H1 (cell line): ENCODE results near the gene HMSD. TPM values are rescaled to one million over a fixed set of nuclear protein-coding genes. Genes with fewer than 3 reads are reported as not detected.

ENCODE experiments used
- CTCF ChIA-PET: fragments of 300-600 bp; sonication (Branson Sonifier 250); formaldehyde crosslinking; loops from one replicate; lab custom pipeline; 2021; ENCODE audit not compliant: partially characterized antibody; lab: Charles Lee
- POLR2A ChIA-PET: fragments of 300-600 bp; sonication (Branson Sonifier 250); formaldehyde crosslinking; loops from one replicate; lab custom pipeline; 2021; ENCODE audit warnings: inconsistent platforms; ENCODE audit not compliant: partially characterized antibody; lab: Charles Lee
- DNase-seq, 2 experiments: peaks; one replicate each; pipeline versions ENCODE4 v3.0.0 to v3.0.0-alpha.2; 2010 to 2022; ENCODE audit warnings: low spot score in 2 of 2, low read depth in 1 of 2, mixed read lengths in 1 of 2
- FAIRE-seq: peaks from 2 replicates; lab custom pipeline; 2011; peaks lifted over from hg19 to GRCh38; lab: Jason Lieb, UNC
- H2AFZ ChIP-seq: 2 replicates; pipeline ENCODE4 v1.8.1; 2012; ENCODE audit warnings: low read length, inconsistent platforms
- H2AK5ac ChIP-seq: 2 replicates; pipeline ENCODE4 v1.6.1; 2013; ENCODE audit warnings: low read depth, low read length
- H2BK120ac ChIP-seq: replicated peaks from 2 replicates; pipeline ENCODE3; 2013; ENCODE audit warnings: low read depth, low read length, inconsistent platforms
- H2BK12ac ChIP-seq: 2 replicates; pipeline ENCODE4 v1.6.1; 2013; ENCODE audit warnings: low read depth, low read length
- H2BK15ac ChIP-seq: 2 replicates; pipeline ENCODE4 v1.6.1; 2013; ENCODE audit warnings: low read length
- H2BK20ac ChIP-seq: 2 replicates; pipeline ENCODE4 v1.6.1; 2013; ENCODE audit warnings: low read length
- H2BK5ac ChIP-seq: 2 replicates; pipeline ENCODE4 v1.6.1; 2013; ENCODE audit warnings: low read depth, low read length
- H3K14ac ChIP-seq: 2 replicates; pipeline ENCODE4 v1.6.1; 2013; ENCODE audit warnings: inconsistent platforms; ENCODE audit not compliant: insufficient read length
- H3K18ac ChIP-seq: 2 replicates; pipeline ENCODE4 v1.6.1; 2013; ENCODE audit warnings: low read length; ENCODE audit errors: extremely low read depth
- H3K23ac ChIP-seq: 2 replicates; pipeline ENCODE4 v1.6.1; 2013; ENCODE audit warnings: inconsistent platforms; ENCODE audit not compliant: insufficient read length
- H3K23me2 ChIP-seq: 2 replicates; pipeline ENCODE4 v1.6.1; 2013; ENCODE audit warnings: low read depth, low read length
- H3K27ac ChIP-seq: 2 replicates; pipeline ENCODE4 v1.6.1; 2011; ENCODE audit warnings: low read depth, low read length, inconsistent platforms
- H3K27me3 ChIP-seq, 4 experiments: replicated peaks in 1 of 4; 1 replicate in 1 of 4; 2 replicates in 3 of 4; pipeline versions ENCODE4 v1.6.1 to v1.8.1; 2011 to 2013; ENCODE audit warnings: low read length in 3 of 4, mild to moderate bottlenecking in 3 of 4, inconsistent platforms in 2 of 4, mixed read lengths in 2 of 4, moderate library complexity in 1 of 4; ENCODE audit not compliant: control insufficient read depth in 3 of 4, insufficient read depth in 3 of 4; ENCODE audit errors: extremely low read depth in 1 of 4
- H3K36me3 ChIP-seq, 4 experiments: 2 replicates each; pipeline versions ENCODE4 v1.6.1 to v1.8.1; 2011 to 2013; ENCODE audit warnings: mild to moderate bottlenecking in 4 of 4, low read length in 3 of 4, moderate library complexity in 2 of 4, control low read depth in 1 of 4, inconsistent platforms in 1 of 4; ENCODE audit not compliant: insufficient read depth in 4 of 4, control insufficient read depth in 2 of 4
- H3K4ac ChIP-seq: replicated peaks from 2 replicates; pipeline ENCODE3; 2013; ENCODE audit warnings: low read length, low read depth, mixed read lengths, inconsistent platforms; ENCODE audit not compliant: insufficient read length
- H3K4me1 ChIP-seq, 4 experiments: replicated peaks in 1 of 4; 1 replicate in 1 of 4; 2 replicates in 3 of 4; pipeline versions ENCODE4 v1.6.1 to v1.8.1; 2011 to 2013; ENCODE audit warnings: low read length in 3 of 4, inconsistent platforms in 2 of 4, mixed read lengths in 1 of 4; ENCODE audit not compliant: insufficient read depth in 4 of 4, control insufficient read depth in 3 of 4
- H3K4me2 ChIP-seq, 2 experiments: 2 replicates each; pipeline versions ENCODE4 v1.6.1 to v1.8.1; 2011 to 2013; ENCODE audit warnings: low read depth in 2 of 2, low read length in 2 of 2, control low read depth in 1 of 2, inconsistent platforms in 1 of 2, mild to moderate bottlenecking in 1 of 2; ENCODE audit not compliant: insufficient read depth in 1 of 2
- H3K4me3 ChIP-seq, 4 experiments: fragments of 200-600, 300-600 bp in 1 of 4; sonication (generic), shearing (Covaris generic), sonication (Bioruptor Twin) in 1 of 4; 2 replicates each; pipeline versions ENCODE4 v1.5.1 to v1.8.1; 2011 to 2016; ENCODE audit warnings: low read length in 4 of 4, low read depth in 3 of 4, control low read depth in 2 of 4, inconsistent platforms in 2 of 4, mild to moderate bottlenecking in 2 of 4, mixed read lengths in 1 of 4, moderate library complexity in 1 of 4; ENCODE audit not compliant: insufficient read depth in 2 of 4; ENCODE audit errors: extremely low read depth in 1 of 4
- H3K56ac ChIP-seq: replicated peaks from 2 replicates; pipeline ENCODE3; 2013; ENCODE audit warnings: low read depth, mild to moderate bottlenecking, mixed read lengths, low read length, inconsistent platforms; ENCODE audit not compliant: insufficient read length
- H3K79me1 ChIP-seq: 2 replicates; pipeline ENCODE4 v1.6.1; 2013; ENCODE audit warnings: low read depth, low read length, control low read depth
- H3K79me2 ChIP-seq, 2 experiments: 2 replicates each; pipeline versions ENCODE4 v1.6.1 to v1.8.1; 2012 to 2013; ENCODE audit warnings: low read length in 2 of 2, mild to moderate bottlenecking in 2 of 2, inconsistent platforms in 1 of 2; ENCODE audit not compliant: insufficient read depth in 2 of 2, control insufficient read depth in 1 of 2
- H3K9ac ChIP-seq, 4 experiments: replicated peaks in 1 of 4; 1 replicate in 1 of 4; 2 replicates in 3 of 4; pipeline versions ENCODE4 v1.6.1 to v1.8.1; 2011 to 2013; ENCODE audit warnings: low read depth in 3 of 4, low read length in 3 of 4, control low read depth in 2 of 4, mild to moderate bottlenecking in 2 of 4, moderate library complexity in 2 of 4, inconsistent platforms in 1 of 4; ENCODE audit errors: extremely low read depth in 1 of 4
- H3K9me3 ChIP-seq, 2 experiments: 2 replicates each; pipeline versions ENCODE4 v1.6.1 to v1.8.1; 2012 to 2013; ENCODE audit warnings: mild to moderate bottlenecking in 2 of 2, moderate library complexity in 2 of 2, control low read depth in 1 of 2, inconsistent platforms in 1 of 2, low read depth in 1 of 2, low read length in 1 of 2, mixed read lengths in 1 of 2; ENCODE audit not compliant: insufficient read depth in 2 of 2
- H4K20me1 ChIP-seq, 2 experiments: replicated peaks in 1 of 2; 2 replicates each; pipeline versions ENCODE3 to v1.8.1; 2011 to 2013; ENCODE audit warnings: inconsistent platforms in 2 of 2, low read length in 2 of 2, mild to moderate bottlenecking in 1 of 2; ENCODE audit not compliant: insufficient read depth in 2 of 2, control insufficient read depth in 1 of 2
- H4K5ac ChIP-seq: 2 replicates; pipeline ENCODE4 v1.6.1; 2013; ENCODE audit warnings: low read length, low read depth, mixed read lengths, inconsistent platforms; ENCODE audit not compliant: insufficient read length
- H4K8ac ChIP-seq: 2 replicates; pipeline ENCODE4 v1.8.0; 2013; ENCODE audit warnings: mild to moderate bottlenecking, moderate library complexity, low read length, inconsistent platforms; ENCODE audit not compliant: insufficient read depth; ENCODE audit errors: extremely low read depth
- H4K91ac ChIP-seq: replicated peaks from 2 replicates; pipeline ENCODE3; 2013; ENCODE audit warnings: low read length, mixed read lengths, inconsistent platforms; ENCODE audit not compliant: insufficient read length
- BACH1 ChIP-seq: IDR thresholded peaks from 2 replicates; pipeline ENCODE4 v1.6.1; 2012; ENCODE audit warnings: low read length, improper control_type of control experiment
- BCL11A ChIP-seq, 2 experiments: IDR thresholded peaks; one replicate each; pipeline ENCODE4 v1.6.1; 2011; ENCODE audit warnings: low read depth in 2 of 2, low read length in 2 of 2, mild to moderate bottlenecking in 2 of 2
- CBX5 ChIP-seq: fragments of 300-800, 300-1000 bp; sonication (generic); IDR thresholded peaks from 2 replicates; pipeline ENCODE4 v1.7.1; 2016; ENCODE audit warnings: antibody characterized with exemption, low read length, low read depth
- CBX8 ChIP-seq: fragments of 300-800, 300-1000 bp; sonication (generic); IDR thresholded peaks from 2 replicates; pipeline ENCODE4 v1.7.1; 2016; ENCODE audit warnings: low read depth, low read length, borderline replicate concordance
- CTBP2 ChIP-seq: IDR thresholded peaks from 2 replicates; pipeline ENCODE4 v1.7.0; 2011; ENCODE audit warnings: borderline replicate concordance, mild to moderate bottlenecking, moderate library complexity, mixed read lengths, low read length; ENCODE audit not compliant: insufficient read depth, insufficient read length
- EZH2 ChIP-seq: fragments of 200-600 bp; sonication (generic); IDR thresholded peaks from 2 replicates; pipeline ENCODE4 v1.7.1; 2012; ENCODE audit warnings: low read depth, mild to moderate bottlenecking, moderate library complexity, low read length, inconsistent platforms; ENCODE audit not compliant: severe bottlenecking
- KDM1A ChIP-seq: fragments of 200-600, 300-600 bp; sonication (generic); IDR thresholded peaks from 2 replicates; pipeline ENCODE4 v1.7.1; 2016; ENCODE audit warnings: mild to moderate bottlenecking, low read length, borderline replicate concordance
- MAFK ChIP-seq: IDR thresholded peaks from 2 replicates; pipeline ENCODE4 v1.6.1; 2012; ENCODE audit warnings: low read depth, mild to moderate bottlenecking, improper control_type of control experiment, low read length
- RAD21 ChIP-seq, 2 experiments: IDR thresholded peaks in 1 of 2; conservative IDR thresholded peaks in 1 of 2; 2 replicates each; pipeline ENCODE4 v1.6.1; 2011; ENCODE audit warnings: low read depth in 2 of 2, low read length in 2 of 2, improper control_type of control experiment in 1 of 2, inconsistent platforms in 1 of 2, mild to moderate bottlenecking in 1 of 2, moderate library complexity in 1 of 2
- SAP30 ChIP-seq: fragments of 300-600 bp; sonication (generic); IDR thresholded peaks from 2 replicates; pipeline ENCODE4 v1.7.1; 2012; ENCODE audit warnings: low read length, moderate library complexity, mild to moderate bottlenecking, inconsistent platforms; ENCODE audit not compliant: insufficient read depth, insufficient replicate concordance
- SIN3A ChIP-seq, 2 experiments: IDR thresholded peaks in 1 of 2; conservative IDR thresholded peaks in 1 of 2; 2 replicates each; pipeline ENCODE4 v1.6.1; 2011 to 2012; ENCODE audit warnings: low read length in 2 of 2, improper control_type of control experiment in 1 of 2, low read depth in 1 of 2, mild to moderate bottlenecking in 1 of 2
- SP1 ChIP-seq: IDR thresholded peaks from 2 replicates; pipeline ENCODE4 v1.6.1; 2011; ENCODE audit warnings: low read depth, low read length
- TBP ChIP-seq: IDR thresholded peaks from 2 replicates; pipeline ENCODE4 v1.6.1; 2011; ENCODE audit warnings: low read depth, low read length, improper control_type of control experiment
- TEAD4 ChIP-seq: IDR thresholded peaks from 2 replicates; pipeline ENCODE4 v1.6.1; 2012; ENCODE audit warnings: low read depth, low read length, inconsistent platforms, mixed read lengths
- WGBS, 2 experiments: shearing (Covaris generic) in 1 of 2; methylation state at CpG; one replicate each; pipeline versions ENCODE4 v1.1.6 to v1.1.7; 2013 to 2015; ENCODE audit warnings: low lambda C conversion rate in 2 of 2, mixed read lengths in 2 of 2, inconsistent platforms in 1 of 2, low coverage in 1 of 2, missing lambda C conversion rate in 1 of 2; ENCODE audit not compliant: insufficient replicate concordance in 2 of 2, insufficient coverage in 1 of 2, insufficient read length in 1 of 2; ENCODE audit errors: extremely low coverage in 1 of 2, missing lambda C conversion rate in 1 of 2; 5-methylcytosine and 5-hydroxymethylcytosine counted together
- polyA plus RNA-seq, 7 experiments: library from polyadenylated mRNA; depleted of rRNA in 3 of 7; stranded (reverse) in 5 of 7; unstranded in 2 of 7; fragments of >200 nt in 5 of 7; fragments of 200-250 nt in 2 of 7; gene quantifications; 1 replicate in 5 of 7; 2 replicates in 1 of 7; 4 replicates in 1 of 7; pipeline versions ENCODE4 v1.2.1 to v1.2.3, GENCODE V29; 2011 to 2013; ENCODE audit warnings: missing spikeins in 2 of 7, mixed read lengths in 2 of 7
- total RNA-seq: library from RNA; stranded (reverse); fragmentation: NEBNext Ultra II Directional; extraction: Animal tissue kit (Norgen Biotek cat#: 25700); gene quantifications from 2 replicates; pipeline ENCODE4 v1.2.1, GENCODE V29; 2021

HMSD gene
- total and polyA plus RNA-seq, 2 of the 8 experiments (the other 6 are each of a cell fraction or from before 2014, with no cell fraction given) = 1.3 to 3.0 TPM

- CTCF ChIA-PET = interaction anchor here (1.1 kb wide), 1 partner anchor 15 kb away, joined by 3 read pairs; no protein-coding TSS in a partner anchor
- TF ChIP-seq SAP30 (no peak), SP1 (no peak), TEAD4 (no peak), CBX8 (no peak), MAFK (no peak), EZH2 (no peak), SIN3A (conservative IDR thresholded peaks at IDR 0.05 in 1 of 2, IDR thresholded peaks at IDR 0.05 in 1 of 2; ENCODE audit: low read depth in 1 of 2, low read length in 2 of 2) (no peak), BACH1 (no peak), TBP (no peak), KDM1A (no peak), CBX5 (no peak), BCL11A (IDR thresholded peaks at IDR 0.05; ENCODE audit: low read depth in 2 of 2, low read length in 2 of 2) (no peak), CTBP2 (no peak), RAD21 (IDR thresholded peaks at IDR 0.05 in 1 of 2, conservative IDR thresholded peaks at IDR 0.05 in 1 of 2; ENCODE audit: low read depth in 2 of 2, low read length in 2 of 2) (no peak)
Observed at GRCh38 chr18:63951302-63951705, 2.2 kb downstream of the HMSD start.

More at GRCh38 chr18:63951302-63951705, 2.2 kb downstream of the HMSD start:
- WGBS, 2 experiments = 91% methylated on average over 4 of the region's 4 CpGs; no CpG with 5 or more reads in 1 of the 2 experiments
- no peak overlapping the region for H3K4me2 ChIP-seq
- H3K4me3 ChIP-seq = no peak overlapping the region
- peaks cover 3% of the 10 kb centered on the region; the same call in 1 of the 2 replicates for H3K23me2 ChIP-seq
- no peak overlapping the region for H2BK20ac ChIP-seq
- no peak overlapping the region for H2BK5ac ChIP-seq
- no peak overlapping the region for H4K5ac ChIP-seq
- POLR2A ChIA-PET = interaction anchor here (0.8 kb wide), 1 partner anchor 19 kb away, joined by 3 read pairs; no protein-coding TSS in a partner anchor
- H3K14ac ChIP-seq = no peak overlapping the region
- no peak for DNase-seq
- no peak for FAIRE-seq
- no peak overlapping the region for H3K18ac ChIP-seq
- H2BK120ac ChIP-seq = no peak overlapping the region
- H4K20me1 ChIP-seq = no peaks in the 10 kb centered on the region
- no peak overlapping the region for H2BK15ac ChIP-seq
- H3K79me2 ChIP-seq = no peaks in the 10 kb centered on the region
- H3K27ac ChIP-seq = no peak overlapping the region
- no peak overlapping the region for H3K23ac ChIP-seq
- H4K91ac ChIP-seq = no peak overlapping the region
- H3K9ac ChIP-seq = no peak overlapping the region
- no peaks in the 10 kb centered on the region for H3K27me3 ChIP-seq
- no peaks in the 10 kb centered on the region for H3K9me3 ChIP-seq
- no peak overlapping the region for H4K8ac ChIP-seq
- H3K4me1 ChIP-seq = no peaks in the 10 kb centered on the region
- no peak overlapping the region for H2AFZ ChIP-seq
- H2BK12ac ChIP-seq = no peak overlapping the region
- H3K56ac ChIP-seq = no peak overlapping the region
- H3K36me3 ChIP-seq = no peaks in the 10 kb centered on the region
- no peak overlapping the region for H3K4ac ChIP-seq
- H2AK5ac ChIP-seq = no peak overlapping the region
- no peaks in the 10 kb centered on the region for H3K79me1 ChIP-seq
